Right kidney (tissue), 9 donors: Measurements from ENCODE around the gene PLPP6.
A peak's percentile ranks its signal among the peaks of the same experiment; 100 is the strongest.
"Not testable (repeated sequence)": the region's sequence is repeated elsewhere in the genome, so short reads cannot be mapped to it uniquely, and the experiment has no call there.

Experiments used
- DNase-seq: peaks from one replicate; pipeline ENCODE4 v3.0.0-alpha.2; 2016
- long read RNA-seq, 8 donors: transcript quantifications; one replicate each; lab custom pipeline, GENCODE V29; 2026

Gene PLPP6
- long read RNA-seq, donor 1, transcript PLPP6-201 (1 exons, 2,944 nt), result major isoform, 27 of 27 reads
- long read RNA-seq, donor 1, partial matches to known transcripts, result 0 of 27 reads
- long read RNA-seq, donor 1, other reads (novel, unspliced or antisense), result 0 of 27 reads
- long read RNA-seq, donor 2, transcript PLPP6-201 (1 exons, 2,944 nt), result major isoform, 15 of 15 reads
- long read RNA-seq, donor 2, partial matches to known transcripts, result 0 of 15 reads
- long read RNA-seq, donor 2, other reads (novel, unspliced or antisense), result 0 of 15 reads
- long read RNA-seq, donor 3, transcript PLPP6-201 (1 exons, 2,944 nt), result major isoform, 12 of 12 reads
- long read RNA-seq, donor 3, partial matches to known transcripts, result 0 of 12 reads
- long read RNA-seq, donor 3, other reads (novel, unspliced or antisense), result 0 of 12 reads
- long read RNA-seq, donor 4, transcript PLPP6-201 (1 exons, 2,944 nt), result major isoform, 15 of 15 reads
- long read RNA-seq, donor 4, partial matches to known transcripts, result 0 of 15 reads
- long read RNA-seq, donor 4, other reads (novel, unspliced or antisense), result 0 of 15 reads
- long read RNA-seq, donor 5, transcript PLPP6-201 (1 exons, 2,944 nt), result major isoform, 17 of 17 reads
- long read RNA-seq, donor 5, partial matches to known transcripts, result 0 of 17 reads
- long read RNA-seq, donor 5, other reads (novel, unspliced or antisense), result 0 of 17 reads
- long read RNA-seq, donor 6, transcript PLPP6-201 (1 exons, 2,944 nt), result major isoform, 13 of 13 reads
- long read RNA-seq, donor 6, partial matches to known transcripts, result 0 of 13 reads
- long read RNA-seq, donor 6, other reads (novel, unspliced or antisense), result 0 of 13 reads
- long read RNA-seq, donor 7, transcript PLPP6-201 (1 exons, 2,944 nt), result major isoform, 34 of 34 reads
- long read RNA-seq, donor 7, partial matches to known transcripts, result 0 of 34 reads
- long read RNA-seq, donor 7, other reads (novel, unspliced or antisense), result 0 of 34 reads
- long read RNA-seq, donor 8, transcript PLPP6-201 (1 exons, 2,944 nt), result major isoform, 11 of 11 reads
- long read RNA-seq, donor 8, partial matches to known transcripts, result 0 of 11 reads
- long read RNA-seq, donor 8, other reads (novel, unspliced or antisense), result 0 of 11 reads

DNA sequence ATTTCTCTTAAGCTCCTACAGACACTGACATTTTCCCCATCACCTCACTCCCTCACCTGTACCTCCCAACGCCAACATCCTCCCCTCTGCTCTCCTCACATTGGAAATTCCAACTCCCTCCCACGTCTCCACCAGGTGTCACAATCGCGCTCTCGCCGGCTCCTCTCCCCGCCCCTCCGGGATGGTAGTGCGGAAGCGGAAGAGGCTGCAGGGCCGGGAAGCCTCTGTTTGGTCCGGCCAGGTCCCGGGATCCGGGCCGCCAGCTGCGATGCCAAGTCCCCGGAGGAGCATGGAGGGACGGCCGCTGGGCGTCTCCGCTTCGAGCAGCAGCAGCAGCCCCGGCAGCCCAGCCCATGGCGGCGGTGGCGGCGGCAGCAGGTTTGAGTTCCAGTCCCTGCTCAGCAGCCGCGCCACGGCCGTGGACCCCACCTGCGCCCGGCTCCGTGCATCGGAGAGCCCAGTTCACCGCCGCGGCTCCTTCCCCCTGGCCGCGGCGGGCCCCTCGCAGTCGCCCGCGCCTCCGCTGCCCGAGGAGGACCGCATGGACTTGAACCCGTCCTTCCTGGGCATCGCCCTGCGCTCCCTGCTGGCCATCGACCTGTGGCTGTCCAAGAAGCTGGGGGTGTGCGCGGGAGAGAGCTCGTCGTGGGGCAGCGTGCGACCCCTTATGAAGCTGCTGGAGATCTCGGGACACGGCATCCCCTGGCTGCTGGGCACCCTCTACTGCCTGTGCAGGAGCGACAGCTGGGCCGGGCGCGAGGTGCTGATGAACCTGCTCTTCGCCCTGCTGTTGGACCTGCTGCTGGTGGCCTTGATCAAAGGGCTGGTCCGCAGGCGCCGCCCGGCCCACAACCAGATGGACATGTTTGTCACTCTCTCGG, at the start of gene PLPP6:
Gene PLPP6, plus strand, starts transcription at position 187 of the 881 bp plus-strand sequence. Its CDS starts 82 bp downstream, at position 269.
- DNase-seq, result peak; percentile 88

DNA sequence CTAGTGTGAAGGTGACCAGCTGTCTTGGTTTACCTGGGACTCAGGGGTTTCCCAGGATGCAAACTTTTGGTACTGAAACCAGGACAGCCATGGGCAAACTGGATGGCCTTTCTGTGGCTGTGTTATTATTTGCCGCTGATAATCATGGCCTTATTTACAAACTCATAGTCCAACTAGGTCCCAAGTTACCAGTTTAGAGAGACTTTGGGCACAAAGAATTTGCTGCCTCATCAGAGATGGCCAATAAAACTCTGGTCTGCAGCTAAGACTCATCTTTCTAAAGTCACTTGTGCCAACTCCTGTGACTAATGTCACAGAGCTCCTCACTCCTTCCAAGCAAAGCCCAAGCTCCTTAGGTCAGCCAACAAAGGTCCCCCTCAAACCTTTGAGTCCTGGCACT, 47.5 kb upstream of the PLPP6 start:
- DNase-seq, result no peak

DNA sequence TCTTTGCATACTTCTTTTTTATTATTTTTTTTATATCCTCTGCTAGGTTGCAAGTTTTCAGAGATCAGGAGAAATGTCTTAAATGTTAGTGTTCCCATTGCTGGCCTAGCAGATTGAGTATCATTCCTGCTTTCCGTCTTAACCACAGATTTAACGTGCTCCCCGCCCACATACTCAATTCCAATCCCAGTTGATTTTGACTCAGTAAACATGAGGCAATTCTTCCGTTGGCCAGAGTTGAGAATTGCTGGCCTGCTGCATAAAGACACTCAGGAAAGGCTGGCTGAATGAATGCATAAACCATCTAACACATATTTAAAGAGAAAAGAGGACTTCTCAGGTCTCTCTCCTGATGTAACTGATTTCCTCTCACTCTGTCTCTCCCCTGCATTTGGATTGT, 46.8 kb upstream of the PLPP6 start:
- DNase-seq, result no peak

DNA sequence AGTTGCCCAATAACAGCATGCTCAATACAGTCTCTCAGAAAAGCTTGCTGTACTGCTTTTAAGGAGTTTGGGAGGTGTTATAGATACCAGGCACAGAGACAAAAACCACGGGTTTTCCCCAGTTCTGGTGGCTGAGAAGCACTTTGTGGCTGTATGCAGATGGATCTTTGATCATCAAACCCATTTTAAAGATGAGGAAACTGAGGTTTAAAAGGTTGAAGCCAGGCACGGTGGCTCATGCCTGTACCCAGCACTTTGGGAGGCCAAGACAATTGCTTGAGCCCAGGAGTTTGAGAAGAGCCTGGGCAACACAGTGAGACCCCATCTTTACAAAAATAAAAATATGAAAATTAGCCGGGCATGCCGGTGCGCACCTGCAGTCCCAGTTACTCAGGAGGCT, 46.3 kb upstream of the PLPP6 start:
- no peak for DNase-seq

DNA sequence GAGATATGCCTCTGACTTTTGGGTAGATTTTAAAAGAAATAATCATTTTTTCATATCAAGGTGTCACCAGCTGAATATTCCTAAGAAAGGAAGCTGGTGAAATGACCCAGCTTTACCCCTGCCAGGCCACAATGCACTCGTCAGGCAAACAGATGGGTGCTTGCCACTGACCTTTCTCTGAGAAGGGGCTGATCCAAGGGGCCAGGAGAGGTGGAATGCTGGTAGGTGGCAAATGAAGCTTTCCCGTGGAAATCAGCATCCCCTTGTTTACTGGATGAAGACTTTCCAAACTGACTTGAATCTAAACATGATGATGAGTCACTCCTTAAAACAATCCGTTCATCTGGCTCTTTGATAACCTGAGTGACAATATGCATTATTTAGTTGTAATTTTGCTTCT, 44.3 kb upstream of the PLPP6 start:
- no peak for DNase-seq

DNA sequence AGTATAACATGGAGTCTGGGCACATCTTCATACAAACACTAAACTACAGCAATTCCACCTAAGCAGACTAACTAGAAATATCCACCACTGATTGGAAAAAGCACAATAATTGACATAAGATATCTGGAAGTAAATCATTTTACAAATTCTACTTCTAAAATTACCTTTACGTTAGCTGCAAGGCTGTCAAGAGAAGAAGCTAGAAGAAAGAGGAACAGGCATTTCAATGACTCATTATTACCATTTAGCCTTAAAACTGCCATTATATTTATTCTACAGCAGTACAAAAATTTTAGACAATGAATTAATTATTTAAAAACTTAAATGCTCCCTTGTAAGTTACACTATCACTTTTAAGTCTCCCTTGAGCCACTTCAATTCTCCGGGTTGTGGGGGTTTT, 43.4 kb upstream of the PLPP6 start:
- DNase-seq, result no peak

DNA sequence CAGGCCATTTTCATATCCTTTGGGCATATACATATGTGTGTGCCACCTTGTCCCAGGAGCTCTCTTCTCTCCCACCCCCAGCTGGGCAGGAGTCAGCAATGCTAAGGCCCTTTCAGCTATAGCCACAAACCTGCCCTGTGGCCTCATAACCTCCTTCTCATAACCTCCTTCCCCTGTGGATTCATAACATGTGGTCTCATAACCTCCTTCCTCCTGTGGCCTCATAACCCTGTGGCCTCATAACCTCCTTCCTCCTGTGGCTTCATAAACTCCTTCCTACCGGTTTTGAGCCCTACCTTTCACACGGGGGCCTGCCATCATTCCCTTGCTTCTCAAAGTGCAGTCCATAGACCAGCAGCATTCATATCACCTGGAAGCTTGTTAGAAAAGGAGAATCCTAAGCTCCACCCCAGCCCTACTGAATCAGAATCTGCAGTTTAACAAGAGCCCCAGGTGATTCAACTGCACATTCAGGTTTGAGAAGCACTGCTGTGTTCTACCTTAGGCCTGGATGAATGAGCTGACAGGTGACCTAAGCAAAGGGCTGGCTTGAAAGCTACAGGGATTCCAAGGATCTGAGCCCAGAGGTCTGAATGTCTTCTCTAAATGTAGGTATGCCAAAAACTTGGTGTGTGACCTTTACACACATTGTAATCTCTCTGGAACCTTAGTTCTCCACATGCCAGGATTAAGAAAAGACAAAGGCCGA, 41.9 kb upstream of the PLPP6 start:
- DNase-seq, result no peak

DNA sequence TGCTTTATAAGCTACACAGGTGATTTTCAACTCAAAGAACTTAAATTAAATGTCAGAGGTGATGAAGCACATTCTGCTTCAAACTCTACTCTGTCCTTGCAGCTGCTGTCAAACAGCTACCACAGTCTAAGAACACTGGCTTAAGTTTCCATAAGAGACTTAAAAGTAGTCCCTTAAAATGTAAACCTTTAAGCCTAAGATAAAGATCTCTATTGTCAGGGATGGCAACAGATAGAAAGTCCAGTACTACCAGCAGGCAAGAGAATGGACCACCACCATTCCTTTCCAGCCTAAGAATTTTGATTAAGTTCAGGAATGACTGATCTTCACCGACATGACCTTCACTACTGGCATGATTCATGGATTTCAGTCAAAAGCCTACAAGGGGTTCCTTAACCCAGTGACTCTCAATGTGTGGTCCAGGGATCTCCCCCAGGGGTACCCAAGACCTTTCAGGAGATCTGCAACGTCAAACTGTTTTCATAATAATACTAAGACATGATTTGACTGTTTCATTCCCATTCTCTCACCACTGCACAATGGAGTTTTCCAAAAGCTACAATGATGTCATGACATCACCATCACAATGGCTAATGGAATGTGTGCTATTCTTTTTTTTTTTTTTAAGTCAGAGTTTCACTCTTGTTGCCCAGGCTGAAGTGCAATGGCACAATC, 41.1 kb upstream of the PLPP6 start:
- no peak for DNase-seq

DNA sequence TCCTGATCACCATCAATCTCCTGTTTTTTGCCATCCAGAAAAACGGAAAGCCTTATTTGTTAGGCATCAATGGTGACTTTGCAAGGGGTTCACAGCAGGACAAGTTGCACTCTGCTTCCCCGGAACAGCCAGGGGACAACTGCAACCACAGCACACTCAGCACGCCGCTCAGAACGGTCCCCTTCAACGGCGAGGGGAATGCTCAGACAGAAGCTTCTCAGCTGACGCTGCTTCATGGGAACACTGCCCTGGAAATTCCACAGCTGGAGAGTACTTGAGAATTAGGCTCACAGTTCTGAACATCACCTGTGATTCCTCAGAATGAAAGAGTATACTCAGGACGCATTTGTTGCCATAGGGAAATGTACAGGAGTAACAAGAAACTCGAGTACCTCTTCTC, 40.1 kb upstream of the PLPP6 start:
- DNase-seq, result no peak

DNA sequence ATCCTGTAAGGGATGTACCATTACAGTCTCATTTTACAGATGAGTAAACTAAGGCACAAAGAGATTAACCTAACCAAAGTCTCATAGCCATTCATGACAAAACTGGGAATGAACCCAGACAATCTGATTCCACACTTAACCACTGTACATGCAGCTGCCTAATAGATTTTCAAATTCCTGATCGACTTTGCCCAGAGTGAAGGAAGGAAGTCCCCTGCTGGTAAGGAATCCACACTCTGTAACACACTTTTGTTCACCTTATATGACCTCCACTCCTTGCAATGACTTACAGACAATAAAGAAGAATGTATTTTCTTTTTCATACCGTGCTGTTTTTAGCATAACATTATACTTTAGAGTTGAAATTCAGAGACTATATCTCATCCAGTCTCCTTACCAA, 31.3 kb upstream of the PLPP6 start:
- DNase-seq, result no peak

DNA sequence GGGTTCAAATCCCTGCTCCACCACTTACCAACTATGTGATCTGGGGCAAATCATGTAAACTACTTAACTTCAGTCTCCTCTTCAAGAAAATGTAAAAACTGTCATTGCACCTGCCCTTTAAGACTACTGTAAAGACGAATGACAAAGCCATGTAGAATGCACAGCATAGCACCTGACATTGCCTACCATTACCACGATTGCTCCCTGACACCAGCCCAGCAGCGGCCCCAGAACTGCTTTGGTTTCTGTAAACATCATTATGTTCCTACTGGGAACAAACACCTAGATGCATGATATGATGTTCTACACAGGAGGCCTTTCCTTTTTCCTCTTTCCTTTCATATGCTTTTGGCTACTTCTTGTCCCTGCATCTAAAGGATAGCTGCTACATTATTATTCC, 23.1 kb upstream of the PLPP6 start:
- DNase-seq, result no peak

DNA sequence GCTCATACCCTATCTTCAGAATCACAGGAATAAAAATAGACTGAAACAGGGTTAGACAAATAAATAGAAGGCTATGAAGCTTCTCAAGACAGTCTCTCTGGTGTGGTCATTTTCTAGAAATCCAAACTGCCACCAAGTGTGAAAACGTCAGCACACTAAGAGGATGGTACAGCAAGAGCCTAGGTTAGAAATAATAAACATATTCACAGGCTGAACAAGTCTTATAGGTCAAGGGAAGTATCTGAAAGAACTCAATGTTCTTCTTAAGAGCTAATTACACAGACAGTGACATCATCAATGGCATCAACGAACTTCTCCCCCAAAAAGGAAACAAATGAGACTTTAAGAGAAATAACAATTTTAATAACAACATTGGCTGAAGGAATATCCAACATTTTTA, 22.7 kb upstream of the PLPP6 start:
- DNase-seq, result no peak

DNA sequence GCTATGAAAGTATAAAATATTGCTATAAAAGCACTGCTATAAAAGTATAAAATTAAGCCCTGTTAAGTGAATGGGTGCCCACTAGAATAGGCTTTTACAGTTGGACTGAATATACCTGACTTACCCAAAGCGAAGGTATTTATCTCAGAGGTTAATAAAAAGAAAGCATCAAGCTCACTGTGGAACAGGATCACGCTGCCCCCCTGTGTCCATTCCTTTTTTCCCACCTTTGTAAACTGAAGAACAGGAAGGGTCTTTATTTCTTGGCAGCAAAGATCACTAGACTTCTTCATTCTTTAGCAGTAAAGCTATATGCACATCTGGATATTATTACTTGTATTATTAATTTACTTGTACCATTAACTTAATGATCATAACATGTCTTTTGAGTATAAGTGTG, 22.1 kb upstream of the PLPP6 start:
- no peak for DNase-seq

DNA sequence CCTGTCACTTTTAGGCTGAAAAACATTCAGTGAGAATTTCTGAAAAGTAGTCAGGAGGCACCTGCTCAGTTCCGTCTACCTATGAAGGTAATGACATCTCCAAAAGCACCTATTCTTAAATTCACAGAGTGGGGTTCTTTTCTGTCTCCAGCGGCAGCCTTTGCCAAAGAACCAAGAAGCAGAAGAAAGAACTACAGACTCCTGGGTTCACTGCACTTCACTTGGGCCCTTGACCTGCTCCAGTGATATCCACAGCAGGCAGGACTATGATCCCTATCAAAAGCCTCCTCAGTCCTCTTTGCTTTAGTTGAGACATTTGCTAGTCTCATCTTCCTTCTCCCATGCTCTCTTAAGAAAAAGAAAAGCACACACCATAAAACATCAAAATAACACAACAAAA, 19.7 kb upstream of the PLPP6 start:
- DNase-seq, result no peak

DNA sequence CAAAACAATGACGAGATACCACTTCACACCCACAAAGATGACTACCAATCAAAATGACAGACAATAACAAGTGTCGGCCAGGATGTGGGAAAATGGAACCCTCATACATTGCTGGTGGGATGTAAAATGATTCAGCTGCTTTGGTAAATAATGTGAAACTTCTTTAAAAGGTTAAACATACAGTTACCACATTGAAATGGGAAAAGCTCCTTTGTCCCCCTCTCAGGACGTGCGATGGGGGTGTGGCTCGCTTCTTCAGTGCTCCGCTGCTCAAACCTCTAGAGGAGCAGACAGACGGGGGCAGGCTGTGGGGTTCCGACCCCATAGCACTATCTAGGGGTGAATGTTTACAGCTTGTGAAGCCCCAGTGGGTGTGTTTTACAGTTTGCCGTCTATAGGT, 8.0 kb upstream of the PLPP6 start:
- no peak for DNase-seq

DNA sequence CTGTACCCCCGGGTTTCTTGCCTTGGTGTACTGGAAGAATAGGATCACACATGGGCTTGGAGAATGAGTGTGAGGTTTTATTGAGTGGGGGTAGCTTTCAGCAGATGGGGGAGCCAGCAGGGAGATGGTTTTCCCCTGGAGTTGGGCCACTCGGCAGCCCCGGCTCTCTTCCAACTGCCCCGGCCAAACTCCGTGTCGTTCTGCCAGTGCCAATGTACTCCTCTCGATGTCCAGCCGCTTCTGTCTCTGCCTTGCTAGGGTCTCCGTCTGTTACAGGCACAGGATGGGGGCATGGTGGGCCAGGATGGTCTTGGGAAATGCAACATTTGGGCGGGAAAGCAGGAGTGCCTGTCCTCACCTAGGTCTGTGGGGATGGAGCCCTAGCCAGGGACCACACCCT, 7.6 kb upstream of the PLPP6 start:
- DNase-seq, result no peak

DNA sequence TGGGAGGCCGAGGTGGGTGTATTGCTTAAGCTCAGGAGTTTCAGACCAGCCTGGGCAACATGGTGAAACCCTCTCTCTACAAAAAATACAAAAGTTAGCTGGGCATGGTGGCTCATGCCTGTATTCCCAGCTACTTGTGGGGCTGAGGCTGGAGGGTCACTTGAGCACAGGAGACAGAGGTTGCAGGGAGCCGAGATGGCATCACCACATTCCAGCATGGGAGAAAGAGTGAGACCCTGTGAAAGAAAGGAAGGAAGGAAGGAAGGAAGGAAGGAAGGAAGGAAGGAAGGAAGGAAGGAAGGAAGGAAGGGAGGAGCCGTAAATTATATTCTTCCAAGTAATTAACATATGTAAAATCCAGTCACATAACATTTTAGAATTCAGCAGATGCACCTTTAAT, 5.9 kb upstream of the PLPP6 start:
- DNase-seq, result not testable (repeated sequence)

DNA sequence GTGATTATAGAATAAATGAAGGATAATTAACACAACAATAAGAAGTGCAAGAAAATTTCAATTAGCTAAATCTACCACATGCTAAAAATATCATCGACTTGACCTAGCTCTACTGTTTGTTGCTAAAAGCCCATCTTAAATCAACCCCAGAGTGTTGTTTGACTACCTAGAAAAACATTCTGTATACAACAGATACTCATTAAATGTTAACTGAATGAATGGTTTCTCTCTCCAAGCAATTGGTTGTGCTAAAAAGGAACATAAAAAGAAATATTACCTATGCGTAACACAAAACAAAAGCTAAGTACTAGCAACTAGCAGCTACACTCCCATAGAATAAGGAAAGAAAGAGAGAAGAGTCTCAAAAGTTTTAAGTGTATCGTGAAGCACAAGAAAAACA, 5.5 kb upstream of the PLPP6 start:
- DNase-seq, result no peak

DNA sequence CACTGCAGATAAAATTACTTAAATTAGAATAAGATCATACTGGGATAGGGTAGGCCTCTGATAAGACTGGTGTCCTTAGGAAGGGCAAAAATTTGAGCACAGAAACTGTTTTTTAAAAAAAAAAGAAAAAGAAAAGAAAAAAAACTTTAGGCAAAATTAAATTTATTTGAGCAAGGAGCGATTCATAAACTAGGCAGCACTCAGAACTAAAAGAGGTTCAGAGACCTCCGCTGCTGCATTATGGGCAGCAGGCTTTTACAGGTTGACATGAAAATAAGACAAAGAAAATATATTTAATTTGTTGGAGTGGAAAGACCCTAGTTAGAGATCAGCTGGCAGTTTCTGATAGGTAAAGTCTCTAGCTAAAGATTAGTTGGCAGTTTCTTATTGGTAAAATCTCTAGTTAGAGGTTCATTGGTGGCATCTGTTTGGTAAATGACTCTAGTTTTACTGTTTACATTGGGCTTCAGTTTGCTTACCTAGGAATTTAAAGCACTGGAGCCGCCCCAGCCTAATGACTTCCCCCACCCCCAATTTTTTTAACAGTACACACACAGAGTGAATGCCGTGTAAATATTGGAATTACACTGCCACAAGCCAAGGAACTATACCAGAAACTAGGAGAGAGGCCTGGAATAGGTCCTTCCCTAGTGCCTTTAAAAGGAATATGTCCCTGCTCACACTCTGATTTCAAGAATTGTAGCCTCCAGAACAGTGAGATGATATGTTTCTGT, 4.5 kb upstream of the PLPP6 start:
- no peak for DNase-seq

DNA sequence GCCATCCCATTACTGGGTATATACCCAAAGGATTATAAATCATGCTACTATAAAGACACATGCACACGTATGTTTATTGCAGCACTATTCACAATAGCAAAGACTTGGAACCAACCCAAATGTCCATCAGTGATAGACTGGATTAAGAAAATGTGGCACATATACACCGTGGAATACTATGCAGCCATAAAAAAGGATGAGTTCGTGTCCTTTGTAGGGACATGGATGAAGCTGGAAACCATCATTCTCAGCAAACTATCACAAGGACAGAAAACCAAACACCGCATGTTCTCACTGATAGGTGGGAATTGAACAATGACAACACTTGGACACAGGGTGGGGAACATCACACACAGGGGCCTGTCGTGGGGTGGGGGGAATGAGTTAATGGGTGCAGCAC, 1.4 kb upstream of the PLPP6 start:
- not testable (repeated sequence) for DNase-seq
